ENCODE measurements around the gene SKI. TPM values are rescaled to one million over a fixed set of nuclear protein-coding genes. Genes with fewer than 3 reads are reported as not detected.
A peak's percentile ranks its signal among the peaks of the same experiment; 100 is the strongest.

Gene SKI
- total RNA-seq, 6 donors from 2014 or later: 57.3 to 108 (median 96.9) TPM

- peaks cover 73 to 92% (median 80%) of the 10 kb centered on the region in 4 donors for H3K4me1 ChIP-seq
- no peaks in the 10 kb centered on the region for H3K27me3 ChIP-seq
- ATAC-seq (ENCODE audit: low FRiP score in 2 of 2) (peak; percentile 79 to 90), DNase-seq (peak; percentile 91 to 95)
- TF ChIP-seq POLR2AphosphoS5 (IDR thresholded peaks at IDR 0.05) (peak; percentile 91 to 97), EP300 (IDR thresholded peaks at IDR 0.05) (peak in 2 of 4 donors; percentile 57 to 73), POLR2A (IDR thresholded peaks at IDR 0.05) (no peak)
- no peaks in the 10 kb centered on the region for H3K9me3 ChIP-seq
- peak overlapping the region; percentile 79 to 92 (median 81) for H3K27ac ChIP-seq
- peak overlapping the region in 2 of 4 donors; percentile 26 to 36 for H3K4me3 ChIP-seq
- no peaks in the 10 kb centered on the region for H3K36me3 ChIP-seq
- WGBS, 2 donors: 20 to 23% methylated on average over 34 to 39 of the region's 41 CpGs
These were observed 62.7 kb downstream of the SKI start for GRCh38 chr1:2290595-2291510.

- DNase-seq (no peak), ATAC-seq (ENCODE audit: low FRiP score in 2 of 2) (no peak)
- peak overlapping the region; percentile 79 to 92 (median 81) for H3K27ac ChIP-seq
- 59 to 71% methylated on average over 5 of the region's 5 CpGs for WGBS, 2 donors
- no peaks in the 10 kb centered on the region for H3K9me3 ChIP-seq
- no peaks in the 10 kb centered on the region for H3K27me3 ChIP-seq
- TF ChIP-seq POLR2AphosphoS5 (IDR thresholded peaks at IDR 0.05): no peak
- no peak for TF ChIP-seq POLR2A (IDR thresholded peaks at IDR 0.05)
- TF ChIP-seq EP300 (IDR thresholded peaks at IDR 0.05): no peak
- TF ChIP-seq CTCF (IDR thresholded peaks at IDR 0.05): no peak
- peaks cover 73 to 96% (median 84%) of the 10 kb centered on the region in 4 donors for H3K4me1 ChIP-seq
- no peak overlapping the region for H3K4me3 ChIP-seq
- no peaks in the 10 kb centered on the region for H3K36me3 ChIP-seq
These were observed 63.5 kb downstream of the SKI start for GRCh38 chr1:2291577-2291976.

GRCh38 chr1:2292725-2293450 is 64.8 kb downstream of the SKI start:
- Histone ChIP-seq H3K9me3 (no peaks in the 10 kb centered on the region), H3K27ac (peak overlapping the region; percentile 28 to 92 (median 57)), H3K36me3 (peaks cover 0 to 4% (median 0%) of the 10 kb centered on the region in 4 donors), H3K27me3 (no peaks in the 10 kb centered on the region), H3K4me3 (no peak overlapping the region), H3K4me1 (peaks cover 71 to 94% (median 82%) of the 10 kb centered on the region in 4 donors)
- DNase-seq (peak in 1 of 2 donors; percentile 67), ATAC-seq (ENCODE audit: low FRiP score in 2 of 2) (no peak)
- 83 to 94% methylated on average over 14 to 29 of the region's 30 CpGs for WGBS, 2 donors
- peak in 1 of 2 donors; percentile 65 for TF ChIP-seq POLR2AphosphoS5 (IDR thresholded peaks at IDR 0.05)
- no peak for TF ChIP-seq CTCF (IDR thresholded peaks at IDR 0.05)

GRCh38 chr1:2294033-2294724 is 66.1 kb downstream of the SKI start:
- DNase-seq: peak in 1 of 2 donors; percentile 71
- H3K27me3 ChIP-seq: no peaks in the 10 kb centered on the region
- H3K27ac ChIP-seq: peak overlapping the region in 2 of 4 donors; percentile 19 to 49
- 83 to 85% methylated on average over 7 to 21 of the region's 23 CpGs for WGBS, 2 donors
- H3K36me3 ChIP-seq: peaks cover 0 to 4% (median 0%) of the 10 kb centered on the region in 4 donors
- peaks cover 71 to 94% (median 83%) of the 10 kb centered on the region in 4 donors for H3K4me1 ChIP-seq
- no peak for TF ChIP-seq POLR2A (IDR thresholded peaks at IDR 0.05)
- TF ChIP-seq EP300 (IDR thresholded peaks at IDR 0.05): no peak
- no peak for TF ChIP-seq POLR2AphosphoS5 (IDR thresholded peaks at IDR 0.05)
- TF ChIP-seq CTCF (IDR thresholded peaks at IDR 0.05): no peak
- no peak for ATAC-seq (ENCODE audit: low FRiP score in 2 of 2)
- H3K4me3 ChIP-seq: no peak overlapping the region
- H3K9me3 ChIP-seq: no peaks in the 10 kb centered on the region

All from upper lobe of left lung (tissue), 6 donors.